ENCODE results near the gene SIM2.

The SIM2 gene

GRCh38 chr21:36718951-36719501 lies 20.1 kb downstream of the SIM2 start:
- DNase-seq: no peak

- DNase-seq: no peak
These were observed 20.7 kb downstream of the SIM2 start for GRCh38 chr21:36719614-36720013.

DNA sequence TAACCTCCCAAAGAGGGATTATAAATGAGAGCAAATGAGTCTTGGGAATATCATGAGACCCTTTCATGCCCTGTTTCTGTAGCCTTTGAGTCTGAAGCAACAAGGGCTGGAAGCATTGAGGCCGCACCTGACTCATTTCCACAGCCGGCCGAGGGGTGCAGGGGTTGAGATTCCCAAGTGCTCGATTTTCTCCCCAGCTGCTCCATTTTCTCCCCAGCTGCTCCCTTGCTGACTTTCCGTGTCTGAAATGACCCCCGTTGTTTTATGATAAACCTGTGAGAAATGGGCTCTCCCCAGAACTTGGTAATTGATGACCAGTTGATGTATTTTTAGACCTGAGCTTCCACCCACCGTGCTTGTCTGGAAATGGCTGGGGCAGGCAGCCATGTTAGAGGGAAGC lies 22.9 kb downstream of the SIM2 start:
- no peak for DNase-seq

GRCh38 chr21:36722370-36723368 lies 23.8 kb downstream of the SIM2 start:
- no peak for DNase-seq

GRCh38 chr21:36723371-36723881 lies 24.5 kb downstream of the SIM2 start:
- DNase-seq: no peak

DNA sequence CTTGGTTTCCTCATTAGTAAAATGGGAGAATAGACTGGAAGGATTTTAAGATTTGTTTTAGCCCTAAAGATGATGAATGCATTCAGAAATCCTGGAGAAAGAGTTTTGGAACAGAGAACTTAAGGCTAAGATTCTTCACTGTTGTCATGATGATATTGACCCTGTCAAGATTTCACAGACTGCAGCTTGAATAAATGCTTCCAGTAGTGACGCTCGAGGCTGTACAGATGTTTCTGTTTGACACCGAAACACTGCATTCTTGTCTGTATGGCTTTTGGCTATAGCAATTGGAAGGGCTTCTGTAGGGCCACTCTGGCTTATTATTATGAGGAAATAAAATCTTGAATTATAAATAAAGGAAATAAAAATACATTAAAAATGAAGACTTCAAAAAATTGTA lies 25.7 kb downstream of the SIM2 start:
- DNase-seq: no peak

DNA sequence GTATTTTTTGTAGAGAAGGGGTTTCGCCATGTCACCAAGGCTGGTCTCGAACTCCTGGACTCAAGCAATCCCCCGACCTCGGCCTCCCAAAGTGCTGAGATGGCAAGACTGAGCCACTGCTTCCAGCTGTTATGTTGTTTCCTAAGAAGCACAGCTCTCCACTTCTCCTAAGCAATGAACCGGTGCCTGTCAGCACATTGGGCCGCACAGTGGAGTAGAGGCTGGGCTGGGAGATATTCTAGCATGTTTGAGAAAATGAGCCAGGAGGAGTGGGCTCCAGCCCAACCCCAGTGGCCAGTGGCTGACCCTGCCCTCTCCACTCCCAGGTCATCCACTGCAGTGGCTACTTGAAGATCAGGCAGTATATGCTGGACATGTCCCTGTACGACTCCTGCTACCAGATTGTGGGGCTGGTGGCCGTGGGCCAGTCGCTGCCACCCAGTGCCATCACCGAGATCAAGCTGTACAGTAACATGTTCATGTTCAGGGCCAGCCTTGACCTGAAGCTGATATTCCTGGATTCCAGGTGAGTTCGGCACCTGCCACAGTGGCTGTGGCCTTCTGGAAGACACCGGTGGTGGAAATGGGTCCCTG lies 27.0 kb downstream of the SIM2 start:
- DNase-seq: no peak

- no peak for DNase-seq
These were observed 29.0 kb downstream of the SIM2 start for GRCh38 chr21:36727866-36728265.

GRCh38 chr21:36728371-36729111 lies 29.6 kb downstream of the SIM2 start:
- no peak for DNase-seq

DNA sequence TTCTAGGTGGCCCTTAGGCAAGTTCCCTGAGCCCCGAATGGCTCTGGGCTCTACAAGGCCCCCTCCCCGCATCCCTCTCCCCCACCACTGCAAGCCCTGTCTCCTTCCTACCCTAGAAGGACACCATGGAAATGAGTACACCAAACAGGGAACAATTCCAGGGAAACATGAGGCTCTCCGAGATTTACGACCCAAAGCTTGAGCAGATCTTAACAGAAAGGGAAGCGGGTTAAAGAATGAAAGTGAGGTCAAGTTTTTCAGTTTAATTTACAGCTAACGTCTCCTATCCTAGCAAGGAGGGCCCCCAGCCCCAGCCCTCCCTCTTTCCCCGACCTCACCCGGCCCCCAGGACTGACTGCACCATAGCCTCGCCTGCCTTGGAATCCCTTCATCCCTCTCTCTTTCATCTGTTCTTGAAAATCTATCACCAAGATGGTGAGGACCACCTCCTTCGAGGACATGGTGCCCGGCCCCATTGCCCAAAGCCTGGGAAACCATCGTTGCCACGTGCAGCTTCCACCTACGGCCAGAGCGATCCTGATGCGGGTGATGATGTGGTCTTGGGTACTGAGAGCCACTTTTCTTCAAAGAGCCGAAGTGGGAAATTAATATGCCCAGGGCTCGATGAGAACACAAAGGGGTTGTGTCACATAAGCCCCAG lies 30.5 kb downstream of the SIM2 start:
- DNase-seq: no peak

DNA sequence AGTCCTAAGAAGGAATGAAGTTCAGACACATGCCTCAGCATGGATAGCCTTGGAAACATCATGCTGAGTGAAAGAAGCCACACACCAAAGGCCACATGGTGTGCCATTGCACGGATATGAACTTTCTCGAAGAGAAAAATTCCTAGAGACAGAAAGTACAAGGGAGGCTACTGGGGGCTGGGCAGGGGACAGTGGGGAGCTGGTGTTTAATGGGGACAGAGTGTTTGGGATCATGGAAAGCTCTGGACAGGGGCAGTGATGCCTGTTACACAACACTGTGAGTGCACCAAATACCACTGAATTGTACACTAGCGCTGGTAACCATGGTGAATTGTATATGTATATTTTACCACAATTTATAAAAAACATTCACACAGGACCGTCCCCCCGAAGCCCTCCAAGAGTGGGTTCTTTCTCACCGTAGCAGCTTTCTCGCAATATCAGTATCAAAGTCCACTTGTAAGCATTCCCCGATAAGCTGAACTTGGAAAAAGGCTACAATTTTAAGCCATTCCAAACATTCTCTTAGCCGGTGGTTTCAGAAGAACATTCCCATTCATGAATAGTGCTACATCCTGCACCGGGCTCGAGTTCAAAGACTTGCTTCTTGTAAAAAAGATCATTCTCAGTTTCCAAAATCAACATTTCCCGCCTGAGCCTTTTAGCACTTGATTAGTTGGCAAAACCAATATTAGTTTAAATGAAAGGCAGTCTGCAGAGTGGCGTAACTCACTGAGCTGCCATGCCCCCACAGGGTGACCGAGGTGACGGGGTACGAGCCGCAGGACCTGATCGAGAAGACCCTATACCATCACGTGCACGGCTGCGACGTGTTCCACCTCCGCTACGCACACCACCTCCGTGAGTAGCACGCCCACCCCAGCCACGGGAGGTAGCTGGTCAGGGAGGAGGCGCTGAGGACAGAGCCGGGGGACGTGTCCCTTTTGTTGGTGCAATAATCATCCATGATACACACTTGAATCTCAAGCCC lies 31.7 kb downstream of the SIM2 start:
- DNase-seq: no peak

GRCh38 chr21:36732217-36732616 lies 33.3 kb downstream of the SIM2 start:
- no peak for DNase-seq

DNA sequence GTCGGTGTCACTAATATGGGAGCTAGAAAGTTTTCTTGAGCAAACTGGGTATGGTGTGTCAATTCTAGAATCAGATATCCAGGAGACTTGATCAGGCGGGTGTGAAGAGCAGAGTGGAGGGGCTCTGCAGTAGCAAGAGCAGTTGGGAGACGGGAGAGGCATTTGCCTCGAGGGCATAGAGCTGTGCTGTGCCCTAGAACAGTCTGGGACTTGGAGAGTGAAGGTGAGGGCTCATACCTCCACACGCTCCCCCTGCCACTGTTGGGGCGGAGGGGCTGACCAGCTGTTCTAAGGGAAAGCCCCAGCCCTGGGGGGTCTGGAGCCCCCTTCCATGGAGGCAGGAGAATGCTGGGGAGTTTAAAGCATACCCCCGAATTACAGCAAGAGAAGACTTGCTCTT lies 33.8 kb downstream of the SIM2 start:
- DNase-seq: no peak

GRCh38 chr21:36733857-36734256 lies 34.9 kb downstream of the SIM2 start:
- no peak for DNase-seq

DNA sequence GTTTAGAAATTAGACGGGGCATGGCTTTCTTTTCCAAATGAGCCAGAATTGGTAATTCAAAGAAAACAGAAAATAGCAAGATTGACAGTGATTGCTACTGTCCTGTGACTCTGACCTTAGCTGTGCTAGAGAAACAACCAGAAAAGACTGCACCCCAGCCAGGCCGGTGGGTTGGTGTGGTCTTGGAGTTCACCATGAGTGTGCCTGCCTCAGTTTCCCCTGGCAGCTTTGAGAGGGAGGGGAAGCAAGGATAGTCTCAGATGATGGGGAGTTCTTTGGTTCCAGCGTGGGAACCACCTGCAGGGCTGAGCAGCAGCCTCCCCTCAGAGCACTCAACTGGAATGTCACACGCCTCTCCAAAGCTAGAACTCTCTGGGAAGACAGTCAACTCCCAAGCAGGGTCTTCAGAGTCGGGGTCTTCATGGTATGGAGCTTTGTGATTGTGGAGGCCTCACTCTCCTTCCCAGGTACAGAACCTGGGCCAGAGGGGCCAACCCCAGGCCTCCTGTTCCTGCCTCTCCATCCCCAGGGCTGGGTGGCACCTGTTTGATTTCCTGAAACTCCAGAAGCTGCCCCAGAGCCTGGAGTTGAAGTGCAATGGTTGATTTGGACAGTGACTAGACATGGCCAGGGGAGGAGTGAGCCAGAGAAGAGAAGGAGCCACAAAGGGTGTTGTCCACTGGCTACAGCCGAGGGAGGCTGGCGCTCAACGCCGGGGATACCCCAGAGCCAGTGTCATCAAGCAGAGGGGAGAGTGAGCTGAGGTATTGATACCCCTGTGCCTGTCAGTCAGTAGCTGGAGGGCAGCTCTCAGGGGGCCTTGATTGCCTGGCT lies 35.7 kb downstream of the SIM2 start:
- DNase-seq: no peak

GRCh38 chr21:36735201-36735515 lies 36.2 kb downstream of the SIM2 start:
- no peak for DNase-seq

DNA sequence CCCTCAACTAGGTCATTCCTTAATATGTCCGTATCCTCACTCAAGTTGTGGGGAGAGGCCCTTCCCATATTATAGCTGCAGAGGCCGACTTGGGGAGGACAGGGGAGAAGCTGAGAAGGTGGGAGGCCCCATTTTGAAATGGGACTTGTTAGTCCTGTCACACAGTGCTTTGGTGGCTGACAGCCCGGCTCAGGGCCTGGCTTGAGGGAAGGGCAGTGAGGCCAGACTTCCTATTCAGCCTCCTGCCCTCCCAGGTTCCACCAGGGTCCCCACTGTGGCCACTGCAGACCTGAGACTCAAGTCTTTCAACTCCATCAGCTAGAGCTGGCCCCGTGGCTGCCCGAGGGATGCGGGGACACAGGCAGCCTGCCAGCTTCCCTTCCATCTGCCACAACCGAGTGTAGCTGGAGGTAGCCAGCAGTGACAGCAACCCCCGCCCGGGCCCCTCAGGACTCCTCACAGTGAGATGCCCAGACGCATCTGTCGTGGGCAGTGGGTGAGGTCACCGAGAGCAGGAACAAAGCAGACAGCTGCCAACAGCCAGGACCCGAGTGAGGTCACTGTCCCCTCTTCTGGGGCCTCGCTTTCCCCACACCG lies 36.9 kb downstream of the SIM2 start:
- DNase-seq: no peak

DNA sequence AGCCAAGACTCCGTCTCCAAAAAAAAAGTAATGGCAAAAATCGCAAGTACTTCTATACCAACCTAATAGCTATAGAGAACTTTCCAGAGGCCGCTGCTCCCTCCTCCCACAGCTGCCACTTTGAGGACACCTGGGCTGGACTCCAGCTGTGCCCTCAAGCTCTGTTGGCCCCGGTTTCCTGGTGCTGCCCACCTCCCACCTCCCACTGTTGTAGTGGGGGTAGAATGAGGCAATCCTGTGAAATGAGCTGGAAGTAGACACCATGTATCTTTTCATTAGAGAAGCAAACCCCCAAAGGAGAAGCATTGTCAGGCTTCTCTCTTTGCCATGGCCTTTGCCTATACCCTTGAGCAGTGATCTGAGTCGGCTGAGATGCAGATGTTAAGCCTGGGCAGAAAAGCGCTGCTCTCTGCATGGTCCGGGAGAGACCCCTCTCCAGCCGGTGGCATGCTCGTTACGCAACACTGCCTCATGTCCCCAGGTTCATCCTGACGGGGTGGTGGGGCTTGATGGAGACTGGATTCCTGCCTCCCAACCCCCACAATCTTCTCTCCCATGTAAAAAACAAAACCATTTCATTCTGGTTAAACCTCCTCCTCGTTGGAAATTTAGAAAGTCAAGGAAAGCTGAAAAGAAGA lies 39.7 kb downstream of the SIM2 start:
- DNase-seq: no peak

GRCh38 chr21:36741506-36741905 lies 42.6 kb downstream of the SIM2 start:
- no peak for DNase-seq

DNA sequence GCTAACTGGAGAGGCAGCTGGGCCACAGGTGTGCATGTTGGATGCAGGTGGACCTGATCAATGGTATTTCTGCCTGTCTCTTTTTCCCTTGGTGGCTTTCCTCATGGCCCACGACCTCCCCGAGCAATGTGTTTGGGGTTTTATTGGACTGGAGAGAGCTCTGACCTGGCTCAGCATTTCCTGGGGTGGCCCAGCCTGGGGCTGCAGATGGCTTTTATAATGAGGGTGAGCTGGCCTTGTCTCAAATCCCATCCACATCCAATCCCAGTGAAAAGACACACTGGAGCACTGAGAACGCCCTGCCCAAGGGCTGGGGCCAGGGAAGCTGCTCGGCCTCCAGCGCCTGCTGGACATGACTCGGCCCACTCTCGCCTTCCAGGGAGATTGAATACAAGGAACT lies 44.1 kb downstream of the SIM2 start:
- no peak for DNase-seq

All from stimulated activated CD4-positive, alpha-beta T cell treated with anti-CD3 and anti-CD28 coated beads, Interleukin-4, amount 100 ng/mL, for 24 hours (primary cell).